Astrocyte (in vitro differentiated cells and primary cell): ENCODE results near the gene FOXK2. TPM values are rescaled to one million over a fixed set of nuclear protein-coding genes. Genes with fewer than 3 reads are reported as not detected.

Source experiments
- DNase-seq: peaks from one replicate; pipeline ENCODE4 v3.0.0-alpha.2; 2010; ENCODE audit warnings: low read depth
- FAIRE-seq: peaks from 2 replicates; lab custom pipeline; 2011; peaks lifted over from hg19 to GRCh38; lab: Jason Lieb, UNC
- H2AFZ ChIP-seq: 2 replicates; pipeline ENCODE4 v1.6.0; 2012; ENCODE audit warnings: low read depth, low read length, inconsistent platforms
- H3K27ac ChIP-seq: 2 replicates; pipeline ENCODE4 v1.5.1; 2011; ENCODE audit warnings: low read depth, low read length, inconsistent platforms
- H3K27me3 ChIP-seq: 2 replicates; pipeline ENCODE4 v1.6.0; 2011; ENCODE audit warnings: low read length, inconsistent platforms; ENCODE audit not compliant: insufficient read depth
- H3K36me3 ChIP-seq: 2 replicates; pipeline ENCODE4 v1.5.1; 2011; ENCODE audit warnings: low read length, inconsistent platforms; ENCODE audit not compliant: insufficient read depth
- H3K4me1 ChIP-seq: 2 replicates; pipeline ENCODE4 v1.5.1; 2011; ENCODE audit warnings: low read length, inconsistent platforms; ENCODE audit not compliant: insufficient read depth
- H3K4me2 ChIP-seq: 2 replicates; pipeline ENCODE4 v1.6.0; 2012; ENCODE audit warnings: low read length, inconsistent platforms
- H3K4me3 ChIP-seq: 2 replicates; pipeline ENCODE4 v1.5.1; 2011; ENCODE audit warnings: low read depth, mild to moderate bottlenecking, low read length, inconsistent platforms; ENCODE audit not compliant: insufficient read depth
- H3K79me2 ChIP-seq: 2 replicates; pipeline ENCODE4 v1.6.0; 2012; ENCODE audit warnings: mild to moderate bottlenecking, low read length, inconsistent platforms; ENCODE audit not compliant: insufficient read depth
- H3K9ac ChIP-seq: 2 replicates; pipeline ENCODE4 v1.6.0; 2012; ENCODE audit warnings: mild to moderate bottlenecking, low read length, inconsistent platforms
- H3K9me3 ChIP-seq: 2 replicates; pipeline ENCODE4 v1.5.1; 2012; ENCODE audit warnings: low read depth, mild to moderate bottlenecking, low read length, inconsistent platforms; ENCODE audit not compliant: insufficient read depth
- H4K20me1 ChIP-seq: 2 replicates; pipeline ENCODE4 v1.6.0; 2012; ENCODE audit warnings: low read length, inconsistent platforms; ENCODE audit not compliant: insufficient read depth
- H3K27ac Mint-ChIP-seq: one replicate; pipeline ENCODE4 v1.8.0; 2021; ENCODE audit warnings: mild to moderate bottlenecking, mixed read lengths; ENCODE audit not compliant: unreplicated experiment
- H3K27me3 Mint-ChIP-seq: one replicate; pipeline ENCODE4 v1.8.0; 2021; ENCODE audit warnings: low read depth, mixed read lengths; ENCODE audit not compliant: unreplicated experiment
- H3K36me3 Mint-ChIP-seq: one replicate; pipeline ENCODE4 v1.8.0; 2021; ENCODE audit warnings: low read depth, mixed read lengths; ENCODE audit not compliant: unreplicated experiment
- H3K4me1 Mint-ChIP-seq: one replicate; pipeline ENCODE4 v1.8.0; 2021; ENCODE audit warnings: low read depth, mixed read lengths; ENCODE audit not compliant: unreplicated experiment
- H3K4me3 Mint-ChIP-seq: one replicate; pipeline ENCODE4 v1.8.0; 2021; ENCODE audit warnings: mild to moderate bottlenecking, moderate library complexity, mixed read lengths; ENCODE audit not compliant: unreplicated experiment
- H3K9me3 Mint-ChIP-seq: one replicate; pipeline ENCODE4 v1.8.0; 2021; ENCODE audit warnings: mild to moderate bottlenecking, mixed read lengths; ENCODE audit not compliant: unreplicated experiment
- EZH2 ChIP-seq: IDR thresholded peaks from 2 replicates; pipeline ENCODE4 v1.6.1; 2012; ENCODE audit warnings: mild to moderate bottlenecking, low read length, inconsistent platforms; ENCODE audit not compliant: insufficient read depth
- total RNA-seq: library from RNA; stranded (reverse); gene quantifications from 2 replicates; pipeline ENCODE4 v1.2.1, GENCODE V29; 2021
- TF ChIP-seq, protein P1 (sequence below): IDR thresholded peaks from 2 replicates; pipeline ENCODE4 v1.5.1; 2011; ENCODE audit warnings: low read depth, mild to moderate bottlenecking, inconsistent platforms, low read length, moderate library complexity; ENCODE audit not compliant: insufficient read depth

The FOXK2 gene
- total RNA-seq, 1 donor from 2014 or later = 68.0 TPM

DNA sequence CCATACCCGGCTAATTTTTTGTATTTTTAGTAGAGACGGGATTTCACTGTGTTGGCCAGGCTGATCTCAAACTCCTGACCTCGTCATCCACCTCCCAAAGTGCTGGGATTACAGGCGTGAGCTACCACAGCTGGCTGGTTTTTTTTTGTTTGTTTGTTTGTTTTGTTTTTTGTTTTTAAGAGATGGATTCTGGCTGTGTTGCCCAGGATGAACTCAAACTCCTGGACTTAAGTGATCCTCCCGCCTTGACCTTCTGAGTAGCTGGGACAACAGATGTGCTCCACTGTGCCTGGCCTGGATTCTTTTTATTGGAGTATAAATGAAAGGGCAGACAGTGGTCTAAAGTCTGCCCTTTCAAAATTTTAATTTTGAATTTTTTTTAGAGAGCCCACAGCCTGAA, 44.7 kb downstream of the FOXK2 start:
- FAIRE-seq (no peak), DNase-seq (no peak)
- H3K36me3 ChIP-seq = peaks cover 8% of the 10 kb centered on the region
- H3K27me3 ChIP-seq = no peaks in the 10 kb centered on the region
- peaks cover 5% of the 10 kb centered on the region for H3K36me3 Mint-ChIP-seq
- H3K4me1 ChIP-seq = no peaks in the 10 kb centered on the region
- H3K4me3 Mint-ChIP-seq = no peak overlapping the region
- H4K20me1 ChIP-seq = peaks cover 96% of the 10 kb centered on the region
- H3K27ac ChIP-seq = no peak overlapping the region
- H3K4me1 Mint-ChIP-seq = peaks cover 6% of the 10 kb centered on the region
- H3K4me3 ChIP-seq = no peak overlapping the region
- no peak overlapping the region for H2AFZ ChIP-seq
- H3K9me3 Mint-ChIP-seq = peaks cover 2% of the 10 kb centered on the region
- H3K27me3 Mint-ChIP-seq = no peaks in the 10 kb centered on the region
- no peak overlapping the region for H3K4me2 ChIP-seq
- no peak for TF ChIP-seq EZH2
- TF ChIP-seq, protein P1, sequence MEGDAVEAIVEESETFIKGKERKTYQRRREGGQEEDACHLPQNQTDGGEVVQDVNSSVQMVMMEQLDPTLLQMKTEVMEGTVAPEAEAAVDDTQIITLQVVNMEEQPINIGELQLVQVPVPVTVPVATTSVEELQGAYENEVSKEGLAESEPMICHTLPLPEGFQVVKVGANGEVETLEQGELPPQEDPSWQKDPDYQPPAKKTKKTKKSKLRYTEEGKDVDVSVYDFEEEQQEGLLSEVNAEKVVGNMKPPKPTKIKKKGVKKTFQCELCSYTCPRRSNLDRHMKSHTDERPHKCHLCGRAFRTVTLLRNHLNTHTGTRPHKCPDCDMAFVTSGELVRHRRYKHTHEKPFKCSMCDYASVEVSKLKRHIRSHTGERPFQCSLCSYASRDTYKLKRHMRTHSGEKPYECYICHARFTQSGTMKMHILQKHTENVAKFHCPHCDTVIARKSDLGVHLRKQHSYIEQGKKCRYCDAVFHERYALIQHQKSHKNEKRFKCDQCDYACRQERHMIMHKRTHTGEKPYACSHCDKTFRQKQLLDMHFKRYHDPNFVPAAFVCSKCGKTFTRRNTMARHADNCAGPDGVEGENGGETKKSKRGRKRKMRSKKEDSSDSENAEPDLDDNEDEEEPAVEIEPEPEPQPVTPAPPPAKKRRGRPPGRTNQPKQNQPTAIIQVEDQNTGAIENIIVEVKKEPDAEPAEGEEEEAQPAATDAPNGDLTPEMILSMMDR = no peak
- H3K9me3 ChIP-seq = no peaks in the 10 kb centered on the region
- no peak overlapping the region for H3K9ac ChIP-seq
- peaks cover 79% of the 10 kb centered on the region for H3K79me2 ChIP-seq
- H3K27ac Mint-ChIP-seq = no peak overlapping the region

DNA sequence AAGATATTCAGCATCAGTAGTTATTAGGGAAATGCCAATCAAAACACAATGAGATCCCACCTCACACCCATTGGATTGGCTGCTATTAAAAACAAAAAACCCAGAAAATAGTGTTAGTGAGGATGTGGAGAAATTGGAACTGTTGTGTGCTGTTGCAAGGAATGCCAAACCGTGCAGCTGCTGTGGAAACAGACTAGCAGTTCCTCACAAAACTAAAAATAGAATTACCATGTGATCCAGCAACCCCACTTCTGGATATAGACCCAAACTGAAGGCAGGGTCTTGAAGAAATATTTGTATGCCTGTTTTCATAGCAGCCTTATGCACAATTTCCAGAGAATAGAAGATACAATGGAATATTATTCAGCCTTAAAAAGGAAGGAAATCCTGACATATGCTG, 46.0 kb downstream of the FOXK2 start:
- DNase-seq (no peak), FAIRE-seq (no peak)
- no peak overlapping the region for H3K27ac ChIP-seq
- peaks cover 8% of the 10 kb centered on the region for H3K36me3 ChIP-seq
- H3K9me3 ChIP-seq = no peaks in the 10 kb centered on the region
- no peaks in the 10 kb centered on the region for H3K27me3 ChIP-seq
- Mint-ChIP-seq H3K4me1 (peaks cover 6% of the 10 kb centered on the region), H3K4me3 (no peak overlapping the region), H3K36me3 (peaks cover 6% of the 10 kb centered on the region), H3K9me3 (peaks cover 2% of the 10 kb centered on the region), H3K27me3 (no peaks in the 10 kb centered on the region), H3K27ac (no peak overlapping the region)
- no peak overlapping the region for H2AFZ ChIP-seq
- no peaks in the 10 kb centered on the region for H3K4me1 ChIP-seq
- TF ChIP-seq EZH2 = no peak
- TF ChIP-seq, protein P1 = no peak
- peaks cover 73% of the 10 kb centered on the region for H3K79me2 ChIP-seq
- H3K9ac ChIP-seq = no peak overlapping the region
- no peak overlapping the region for H3K4me3 ChIP-seq
- peaks cover 89% of the 10 kb centered on the region for H4K20me1 ChIP-seq
- no peak overlapping the region for H3K4me2 ChIP-seq

DNA sequence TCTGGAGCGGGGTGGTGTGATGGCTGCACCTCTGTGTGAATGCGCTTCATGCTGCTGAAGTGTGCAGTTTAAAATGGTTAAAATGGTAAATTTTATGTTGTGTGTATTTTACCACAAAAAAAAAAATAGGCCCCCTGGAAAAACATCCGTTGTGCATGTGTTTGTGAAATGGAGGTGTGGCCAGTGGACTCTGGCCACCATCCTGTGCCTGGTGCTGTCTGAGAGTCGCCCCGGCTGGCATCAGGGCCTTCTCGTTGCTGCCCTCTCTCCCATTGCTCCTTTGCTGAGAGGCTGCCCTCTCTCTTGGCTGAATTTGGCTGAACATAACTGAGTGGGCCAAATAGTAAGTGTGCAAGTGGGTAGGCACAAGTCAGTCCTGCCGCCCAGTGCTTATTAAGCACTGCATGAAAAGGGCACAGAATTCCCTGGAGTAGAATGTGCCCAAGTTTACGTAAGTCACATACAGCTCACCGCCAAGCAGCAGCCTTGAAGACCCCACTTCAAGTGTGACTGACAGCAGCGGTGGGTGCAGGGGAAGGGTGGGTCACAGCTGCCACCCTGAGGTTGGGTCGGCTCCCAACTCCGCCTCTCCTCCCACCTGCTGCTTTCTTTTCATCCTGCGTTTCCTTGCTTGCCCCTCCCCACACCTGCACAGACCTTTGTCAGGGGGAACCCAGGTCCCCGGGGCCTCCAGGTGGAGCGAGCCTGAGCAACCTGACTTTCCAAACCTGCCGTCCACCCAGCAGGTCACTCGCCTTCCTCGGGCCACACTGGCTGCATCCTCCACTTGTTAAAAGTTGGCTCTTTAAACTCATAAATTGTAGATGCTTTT, 46.8 kb downstream of the FOXK2 start:
- Histone ChIP-seq H2AFZ (no peak overlapping the region), H3K27me3 (no peaks in the 10 kb centered on the region), H3K4me3 (no peak overlapping the region), H3K9me3 (no peaks in the 10 kb centered on the region), H3K4me1 (no peaks in the 10 kb centered on the region), H3K9ac (no peak overlapping the region), H4K20me1 (peaks cover 84% of the 10 kb centered on the region), H3K27ac (no peak overlapping the region), H3K36me3 (peaks cover 8% of the 10 kb centered on the region), H3K79me2 (peaks cover 70% of the 10 kb centered on the region), H3K4me2 (no peak overlapping the region)
- H3K36me3 Mint-ChIP-seq = peaks cover 5% of the 10 kb centered on the region
- H3K27ac Mint-ChIP-seq = no peak overlapping the region
- no peak overlapping the region for H3K4me3 Mint-ChIP-seq
- peaks cover under 1% of the 10 kb centered on the region for H3K4me1 Mint-ChIP-seq
- TF ChIP-seq EZH2 = no peak
- no peak for DNase-seq
- FAIRE-seq = no peak
- no peaks in the 10 kb centered on the region for H3K27me3 Mint-ChIP-seq
- peaks cover under 1% of the 10 kb centered on the region for H3K9me3 Mint-ChIP-seq
